ENCODE results near the gene TENM4. TPM values are rescaled to one million over a fixed set of nuclear protein-coding genes. Genes with fewer than 3 reads are reported as not detected.

TENM4 gene
- total and polyA plus RNA-seq, 4 donors, result 24.8 to 70.5 (median 38.1) TPM

- DNase-seq (ENCODE audit: low read depth in 4 of 6, low spot score in 6 of 6), result no peak
- no peaks in the 10 kb centered on the region for H3K9me3 ChIP-seq (ENCODE audit: control insufficient read depth, insufficient read depth, low read length)
- H3K27ac ChIP-seq (ENCODE audit: low read depth, low read length), result no peak overlapping the region
- no peaks in the 10 kb centered on the region for H3K36me3 ChIP-seq (ENCODE audit: control insufficient read depth, insufficient read depth, low read length)
- WGBS (ENCODE audit: insufficient coverage), result 94% methylated on average over 9 of the region's 11 CpGs
- H3K4me3 ChIP-seq (ENCODE audit: low read depth, low read length), result no peak overlapping the region
- H3K27me3 ChIP-seq (ENCODE audit: control insufficient read depth, insufficient read depth, low read length), result no peaks in the 10 kb centered on the region
- peaks cover 5% of the 10 kb centered on the region for H3K4me1 ChIP-seq (ENCODE audit: control insufficient read depth, insufficient read depth, low read length)
Observed at GRCh38 chr11:78932757-78933156, 508.1 kb downstream of the TENM4 start.

GRCh38 chr11:78931891-78932290 is 508.9 kb downstream of the TENM4 start:
- Histone ChIP-seq H3K4me1 (ENCODE audit: control insufficient read depth, insufficient read depth, low read length) (peaks cover 5% of the 10 kb centered on the region), H3K27ac (ENCODE audit: low read depth, low read length) (no peak overlapping the region), H3K9me3 (ENCODE audit: control insufficient read depth, insufficient read depth, low read length) (no peaks in the 10 kb centered on the region), H3K36me3 (ENCODE audit: control insufficient read depth, insufficient read depth, low read length) (no peaks in the 10 kb centered on the region), H3K4me3 (ENCODE audit: low read depth, low read length) (no peak overlapping the region), H3K27me3 (ENCODE audit: control insufficient read depth, insufficient read depth, low read length) (no peaks in the 10 kb centered on the region)
- DNase-seq (ENCODE audit: low read depth in 4 of 6, low spot score in 6 of 6), result no peak
- WGBS (ENCODE audit: insufficient coverage), result 86% methylated on average over 1 of the region's 4 CpGs

GRCh38 chr11:78930810-78931523 is 509.9 kb downstream of the TENM4 start:
- no peaks in the 10 kb centered on the region for H3K27me3 ChIP-seq (ENCODE audit: control insufficient read depth, insufficient read depth, low read length)
- no peaks in the 10 kb centered on the region for H3K36me3 ChIP-seq (ENCODE audit: control insufficient read depth, insufficient read depth, low read length)
- no peak overlapping the region for H3K27ac ChIP-seq (ENCODE audit: low read depth, low read length)
- no peak overlapping the region for H3K4me3 ChIP-seq (ENCODE audit: low read depth, low read length)
- H3K4me1 ChIP-seq (ENCODE audit: control insufficient read depth, insufficient read depth, low read length), result peaks cover 5% of the 10 kb centered on the region
- DNase-seq (ENCODE audit: low read depth in 4 of 6, low spot score in 6 of 6), result no peak
- H3K9me3 ChIP-seq (ENCODE audit: control insufficient read depth, insufficient read depth, low read length), result no peaks in the 10 kb centered on the region
- WGBS (ENCODE audit: insufficient coverage), result 75% methylated on average over 6 of the region's 11 CpGs

GRCh38 chr11:78929906-78930220 is 511.0 kb downstream of the TENM4 start:
- Histone ChIP-seq H3K4me1 (ENCODE audit: control insufficient read depth, insufficient read depth, low read length) (peaks cover 5% of the 10 kb centered on the region), H3K27me3 (ENCODE audit: control insufficient read depth, insufficient read depth, low read length) (no peaks in the 10 kb centered on the region), H3K4me3 (ENCODE audit: low read depth, low read length) (no peak overlapping the region), H3K27ac (ENCODE audit: low read depth, low read length) (no peak overlapping the region), H3K9me3 (ENCODE audit: control insufficient read depth, insufficient read depth, low read length) (no peaks in the 10 kb centered on the region), H3K36me3 (ENCODE audit: control insufficient read depth, insufficient read depth, low read length) (no peaks in the 10 kb centered on the region)
- 67% methylated on average over 1 of the region's 3 CpGs for WGBS (ENCODE audit: insufficient coverage)
- no peak for DNase-seq (ENCODE audit: low read depth in 4 of 6, low spot score in 6 of 6)

GRCh38 chr11:78929207-78929905 is 511.5 kb downstream of the TENM4 start:
- no peaks in the 10 kb centered on the region for H3K27me3 ChIP-seq (ENCODE audit: control insufficient read depth, insufficient read depth, low read length)
- H3K9me3 ChIP-seq (ENCODE audit: control insufficient read depth, insufficient read depth, low read length), result no peaks in the 10 kb centered on the region
- peak in 1 of 6 donors; percentile 50 for DNase-seq (ENCODE audit: low read depth in 4 of 6, low spot score in 6 of 6)
- no peaks in the 10 kb centered on the region for H3K36me3 ChIP-seq (ENCODE audit: control insufficient read depth, insufficient read depth, low read length)
- WGBS (ENCODE audit: insufficient coverage), result 25% methylated on average over 2 of the region's 5 CpGs
- H3K4me3 ChIP-seq (ENCODE audit: low read depth, low read length), result no peak overlapping the region
- H3K4me1 ChIP-seq (ENCODE audit: control insufficient read depth, insufficient read depth, low read length), result peaks cover 5% of the 10 kb centered on the region
- H3K27ac ChIP-seq (ENCODE audit: low read depth, low read length), result no peak overlapping the region

GRCh38 chr11:78927511-78927910 is 513.3 kb downstream of the TENM4 start:
- Histone ChIP-seq H3K36me3 (ENCODE audit: control insufficient read depth, insufficient read depth, low read length) (no peaks in the 10 kb centered on the region), H3K4me1 (ENCODE audit: control insufficient read depth, insufficient read depth, low read length) (peaks cover 2% of the 10 kb centered on the region), H3K9me3 (ENCODE audit: control insufficient read depth, insufficient read depth, low read length) (no peaks in the 10 kb centered on the region), H3K27ac (ENCODE audit: low read depth, low read length) (no peak overlapping the region), H3K27me3 (ENCODE audit: control insufficient read depth, insufficient read depth, low read length) (no peaks in the 10 kb centered on the region), H3K4me3 (ENCODE audit: low read depth, low read length) (no peak overlapping the region)
- no CpG with 5 or more reads among the region's 3 CpGs for WGBS (ENCODE audit: insufficient coverage)
- no peak for DNase-seq (ENCODE audit: low read depth in 4 of 6, low spot score in 6 of 6)

GRCh38 chr11:78926633-78927338 is 514.0 kb downstream of the TENM4 start:
- Histone ChIP-seq H3K27ac (ENCODE audit: low read depth, low read length) (no peak overlapping the region), H3K4me3 (ENCODE audit: low read depth, low read length) (no peak overlapping the region), H3K4me1 (ENCODE audit: control insufficient read depth, insufficient read depth, low read length) (peaks cover 2% of the 10 kb centered on the region), H3K27me3 (ENCODE audit: control insufficient read depth, insufficient read depth, low read length) (no peaks in the 10 kb centered on the region), H3K9me3 (ENCODE audit: control insufficient read depth, insufficient read depth, low read length) (no peaks in the 10 kb centered on the region), H3K36me3 (ENCODE audit: control insufficient read depth, insufficient read depth, low read length) (no peaks in the 10 kb centered on the region)
- no CpG with 5 or more reads among the region's 2 CpGs for WGBS (ENCODE audit: insufficient coverage)
- no peak for DNase-seq (ENCODE audit: low read depth in 4 of 6, low spot score in 6 of 6)

- Histone ChIP-seq H3K9me3 (ENCODE audit: control insufficient read depth, insufficient read depth, low read length) (no peaks in the 10 kb centered on the region), H3K4me3 (ENCODE audit: low read depth, low read length) (no peak overlapping the region), H3K27me3 (ENCODE audit: control insufficient read depth, insufficient read depth, low read length) (no peaks in the 10 kb centered on the region), H3K27ac (ENCODE audit: low read depth, low read length) (no peak overlapping the region), H3K36me3 (ENCODE audit: control insufficient read depth, insufficient read depth, low read length) (no peaks in the 10 kb centered on the region), H3K4me1 (ENCODE audit: control insufficient read depth, insufficient read depth, low read length) (no peaks in the 10 kb centered on the region)
- 78% methylated on average over 1 of the region's 2 CpGs for WGBS (ENCODE audit: insufficient coverage)
- DNase-seq (ENCODE audit: low read depth in 4 of 6, low spot score in 6 of 6), result no peak
Observed at GRCh38 chr11:78925387-78925786, 515.4 kb downstream of the TENM4 start.

- DNase-seq (ENCODE audit: low read depth in 4 of 6, low spot score in 6 of 6), result no peak
- Histone ChIP-seq H3K4me3 (ENCODE audit: low read depth, low read length) (no peak overlapping the region), H3K27ac (ENCODE audit: low read depth, low read length) (no peak overlapping the region), H3K9me3 (ENCODE audit: control insufficient read depth, insufficient read depth, low read length) (no peaks in the 10 kb centered on the region), H3K27me3 (ENCODE audit: control insufficient read depth, insufficient read depth, low read length) (no peaks in the 10 kb centered on the region), H3K36me3 (ENCODE audit: control insufficient read depth, insufficient read depth, low read length) (no peaks in the 10 kb centered on the region), H3K4me1 (ENCODE audit: control insufficient read depth, insufficient read depth, low read length) (no peaks in the 10 kb centered on the region)
- WGBS (ENCODE audit: insufficient coverage), result 96% methylated on average over 2 of the region's 5 CpGs
Observed at GRCh38 chr11:78922859-78923625, 517.8 kb downstream of the TENM4 start.
